Measurements from ENCODE around the gene IL16.

DNA sequence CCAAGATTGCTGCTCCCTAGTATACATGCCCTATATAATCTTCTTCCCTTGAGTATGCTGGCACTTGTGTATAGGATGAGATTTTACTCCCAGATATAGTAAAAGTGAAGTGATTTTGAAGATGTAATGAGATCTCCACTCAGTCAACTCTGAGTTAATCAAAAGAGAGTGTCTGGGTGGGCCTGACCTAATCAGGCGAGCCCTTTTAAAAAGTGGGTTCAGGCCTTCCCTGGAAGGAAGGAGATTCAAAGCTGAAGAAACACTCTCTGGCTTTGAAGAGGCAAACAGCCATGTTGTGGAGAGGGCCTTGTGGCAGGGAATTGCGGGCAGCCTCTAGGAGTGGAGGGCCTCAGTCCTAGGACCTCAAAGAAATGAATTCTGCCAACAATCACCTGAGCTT lies 132.8 kb downstream of the IL16 start:
- TF ChIP-seq, protein P1, sequence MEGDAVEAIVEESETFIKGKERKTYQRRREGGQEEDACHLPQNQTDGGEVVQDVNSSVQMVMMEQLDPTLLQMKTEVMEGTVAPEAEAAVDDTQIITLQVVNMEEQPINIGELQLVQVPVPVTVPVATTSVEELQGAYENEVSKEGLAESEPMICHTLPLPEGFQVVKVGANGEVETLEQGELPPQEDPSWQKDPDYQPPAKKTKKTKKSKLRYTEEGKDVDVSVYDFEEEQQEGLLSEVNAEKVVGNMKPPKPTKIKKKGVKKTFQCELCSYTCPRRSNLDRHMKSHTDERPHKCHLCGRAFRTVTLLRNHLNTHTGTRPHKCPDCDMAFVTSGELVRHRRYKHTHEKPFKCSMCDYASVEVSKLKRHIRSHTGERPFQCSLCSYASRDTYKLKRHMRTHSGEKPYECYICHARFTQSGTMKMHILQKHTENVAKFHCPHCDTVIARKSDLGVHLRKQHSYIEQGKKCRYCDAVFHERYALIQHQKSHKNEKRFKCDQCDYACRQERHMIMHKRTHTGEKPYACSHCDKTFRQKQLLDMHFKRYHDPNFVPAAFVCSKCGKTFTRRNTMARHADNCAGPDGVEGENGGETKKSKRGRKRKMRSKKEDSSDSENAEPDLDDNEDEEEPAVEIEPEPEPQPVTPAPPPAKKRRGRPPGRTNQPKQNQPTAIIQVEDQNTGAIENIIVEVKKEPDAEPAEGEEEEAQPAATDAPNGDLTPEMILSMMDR (IDR thresholded peaks at IDR 0.05; ENCODE audit: low read length): no peak
- TF ChIP-seq EZH2 (optimal IDR thresholded peaks at IDR 0.05; ENCODE audit: low read depth, low read length): no peak
